Endothelial cell of umbilical vein (primary cell): Measurements from ENCODE around the gene LCE2D. TPM values are rescaled to one million over a fixed set of nuclear protein-coding genes. Genes with fewer than 3 reads are reported as not detected.

Source experiments
- BruUV-seq: library from RNA; stranded (reverse); fragments of 400-500 nt; replicated peaks from 2 replicates; lab custom pipeline; 2021; lab: Mats Ljungman, UMichigan
- CTCF ChIA-PET: fragments of 300-600, 350-600 bp; sonication (Branson Sonifier 250); formaldehyde crosslinking; loops from one replicate; lab custom pipeline; 2021; ENCODE audit warnings: antibody characterized with exemption, inconsistent platforms; lab: Charles Lee
- POLR2A ChIA-PET: fragments of 300-600, 350-600 bp; sonication (Branson Sonifier 250); formaldehyde crosslinking; loops from one replicate; lab custom pipeline; 2021; ENCODE audit warnings: antibody characterized with exemption, inconsistent platforms; lab: Charles Lee
- DNase-seq: peaks from one replicate; pipeline ENCODE4 v3.0.0-alpha.2; 2011; ENCODE audit warnings: low read depth, low spot score
- FAIRE-seq: peaks from 2 replicates; lab custom pipeline; 2011; peaks lifted over from hg19 to GRCh38; lab: Jason Lieb, UNC
- H2AFZ ChIP-seq: 2 replicates; pipeline ENCODE4 v1.6.0; 2012; ENCODE audit warnings: low read depth, low read length, control low read depth, inconsistent platforms
- H3K27ac ChIP-seq: 2 replicates; pipeline ENCODE4 v1.5.1; 2011; ENCODE audit warnings: low read depth, mild to moderate bottlenecking, control low read depth, low read length, moderate library complexity; ENCODE audit not compliant: insufficient read depth
- H3K27me3 ChIP-seq, 2 experiments: 2 replicates each; pipeline versions ENCODE4 v1.6.0 to v1.6.1; 2011; ENCODE audit warnings: low read length in 2 of 2, mixed read lengths in 1 of 2; ENCODE audit not compliant: control insufficient read depth in 2 of 2, insufficient read depth in 2 of 2
- H3K36me3 ChIP-seq, 2 experiments: 2 replicates in 1 of 2; 3 replicates in 1 of 2; pipeline ENCODE4 v1.5.1; 2011; ENCODE audit warnings: low read length in 2 of 2, mild to moderate bottlenecking in 1 of 2, moderate library complexity in 1 of 2; ENCODE audit not compliant: control insufficient read depth in 2 of 2, insufficient read depth in 2 of 2; ENCODE audit errors: extremely low read depth in 1 of 2
- H3K4me1 ChIP-seq: 3 replicates; pipeline ENCODE4 v1.5.1; 2011; ENCODE audit warnings: mild to moderate bottlenecking, low read length; ENCODE audit not compliant: control insufficient read depth, insufficient read depth; ENCODE audit errors: extremely low read depth
- H3K4me2 ChIP-seq: 2 replicates; pipeline ENCODE4 v1.6.1; 2011; ENCODE audit warnings: low read length, control low read depth, mixed read lengths; ENCODE audit not compliant: insufficient read depth
- H3K4me3 ChIP-seq, 3 experiments: fragments of 200-600 bp in 1 of 3; sonication (generic), shearing (Covaris generic) in 1 of 3; replicated peaks in 1 of 3; 2 replicates each; pipeline ENCODE4 v1.5.1; 2011 to 2016; ENCODE audit warnings: control low read depth in 3 of 3, low read length in 3 of 3, mild to moderate bottlenecking in 2 of 3, inconsistent platforms in 1 of 3, low read depth in 1 of 3, moderate library complexity in 1 of 3; ENCODE audit not compliant: insufficient read depth in 1 of 3
- H3K79me2 ChIP-seq: 2 replicates; pipeline ENCODE4 v1.6.0; 2012; ENCODE audit warnings: low read length, inconsistent platforms; ENCODE audit not compliant: control insufficient read depth, insufficient read depth
- H3K9ac ChIP-seq: replicated peaks from 2 replicates; pipeline ENCODE3; 2011; ENCODE audit warnings: low read length, control low read depth; ENCODE audit not compliant: insufficient read depth; ENCODE audit errors: extremely low read depth
- H3K9me1 ChIP-seq: replicated peaks from 3 replicates; pipeline ENCODE4 v1.6.0; 2011; ENCODE audit warnings: mild to moderate bottlenecking, low read length; ENCODE audit not compliant: control insufficient read depth, insufficient read depth; ENCODE audit errors: extremely low read depth
- H3K9me3 ChIP-seq: replicated peaks from 2 replicates; pipeline ENCODE4 v1.5.1; 2012; ENCODE audit warnings: low read length, inconsistent platforms; ENCODE audit not compliant: control insufficient read depth, insufficient read depth
- H4K20me1 ChIP-seq: replicated peaks from 2 replicates; pipeline ENCODE3; 2011; ENCODE audit warnings: mild to moderate bottlenecking, low read length; ENCODE audit not compliant: control insufficient read depth, insufficient read depth; ENCODE audit errors: extremely low read depth
- EZH2 ChIP-seq: IDR thresholded peaks from 2 replicates; pipeline ENCODE4 v1.6.1; 2012; ENCODE audit warnings: borderline replicate concordance, low read depth, mild to moderate bottlenecking, moderate library complexity, low read length, inconsistent platforms; ENCODE audit not compliant: severe bottlenecking
- FOS ChIP-seq: IDR thresholded peaks from 2 replicates; pipeline ENCODE4 v1.6.1; 2011; ENCODE audit warnings: mild to moderate bottlenecking, low read length, moderate library complexity, borderline replicate concordance; ENCODE audit not compliant: insufficient read depth
- GATA2 ChIP-seq: IDR thresholded peaks from 2 replicates; pipeline ENCODE4 v1.7.0; 2011; ENCODE audit warnings: low read depth, mild to moderate bottlenecking, moderate library complexity, mixed read lengths, low read length; ENCODE audit not compliant: insufficient read length, insufficient read depth
- JUN ChIP-seq: IDR thresholded peaks from 2 replicates; pipeline ENCODE4 v1.6.1; 2011; ENCODE audit warnings: borderline replicate concordance, low read depth; ENCODE audit not compliant: insufficient read length, insufficient read depth
- MYC ChIP-seq: IDR thresholded peaks from one replicate; pipeline ENCODE4 v1.6.1; 2011; ENCODE audit warnings: mild to moderate bottlenecking, low read depth, low read length
- POLR2A ChIP-seq: IDR thresholded peaks from 2 replicates; pipeline ENCODE4 v1.6.1; 2012; ENCODE audit warnings: low read depth, mild to moderate bottlenecking, control low read depth, low read length
- POLR2AphosphoS5 ChIP-seq: IDR thresholded peaks from 2 replicates; pipeline ENCODE4 v1.6.1; 2012; ENCODE audit warnings: low read depth, mild to moderate bottlenecking, control low read depth, low read length, moderate library complexity; ENCODE audit not compliant: insufficient read depth
- dilution Hi-C: fragments of 300-500 bp; cut with MboI; formaldehyde crosslinking; loops from one replicate; pipeline ENCODE4 v1.15.0; 2019; ENCODE audit warnings: low sequenced_read_pairs; ENCODE audit not compliant: extremely low pct_ligation_motif_present
- intact Hi-C: fragments of 100-400 bp; cut with micrococcal nuclease; formaldehyde crosslinking; loops from one replicate; pipeline ENCODE4 v1.10.0; 2022
- polyA plus RNA-seq, 4 experiments: library from polyadenylated mRNA; depleted of rRNA in 3 of 4; stranded (reverse) in 3 of 4; unstranded in 1 of 4; fragments of >200 nt; gene quantifications; 2 replicates each; pipeline versions ENCODE4 v1.2.1 to v1.2.3, GENCODE V29; 2011 to 2012; ENCODE audit warnings: missing spikeins in 1 of 4
- total RNA-seq: library from RNA; stranded (reverse); gene quantifications from 2 replicates; pipeline ENCODE4 v1.2.3, GENCODE V29; 2021
- TF ChIP-seq, protein P1 (sequence below): IDR thresholded peaks from 2 replicates; pipeline ENCODE4 v1.6.1; 2011; ENCODE audit not compliant: insufficient read depth, insufficient read length
- TF ChIP-seq, protein P2 (sequence below), 2 donors: IDR thresholded peaks; 1 replicate in 1 of 2; 2 replicates in 1 of 2; pipeline ENCODE4 v1.5.1; 2011; ENCODE audit warnings: low read length in 2 of 2, mild to moderate bottlenecking in 2 of 2, moderate library complexity in 2 of 2, control low read depth in 1 of 2, inconsistent platforms in 1 of 2, low read depth in 1 of 2; ENCODE audit not compliant: insufficient read depth in 1 of 2; ENCODE audit errors: extremely low read depth in 1 of 2

The LCE2D gene
- total and polyA plus RNA-seq, 2 donors (not counting 3 experiments of a cell fraction or from before 2014, with no cell fraction given), result not detected

DNA sequence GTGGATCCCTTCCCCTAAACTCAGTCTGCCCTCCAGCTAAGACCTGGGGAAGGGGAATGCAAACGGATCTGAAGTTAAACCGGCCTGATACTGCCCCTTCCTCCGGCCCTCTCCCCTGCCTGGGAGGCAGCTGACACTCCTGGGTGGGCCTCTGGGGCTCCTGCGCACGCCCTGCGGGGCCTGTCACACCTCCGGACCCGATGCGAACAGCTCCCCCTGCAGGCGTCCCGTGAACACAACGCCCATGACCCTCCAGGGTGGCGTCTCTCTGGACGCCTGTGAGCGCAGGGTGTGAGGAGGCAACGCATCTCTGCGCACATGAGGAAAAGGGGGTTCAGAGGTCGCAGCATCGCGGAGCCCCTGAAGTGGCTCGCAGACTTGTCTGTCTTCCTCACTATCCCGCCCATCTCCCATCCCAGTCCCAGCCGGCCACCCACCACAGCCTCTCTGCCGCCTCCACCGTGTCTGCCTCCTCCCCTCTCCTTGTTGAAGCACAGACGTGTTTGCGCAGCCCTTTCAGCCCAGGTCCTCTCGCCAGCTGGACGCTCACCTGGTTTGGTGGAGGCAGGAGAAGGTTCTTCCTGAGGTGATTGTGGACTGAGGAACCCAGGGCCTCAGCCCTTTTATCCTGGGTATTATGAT lies 39.9 kb upstream of the LCE2D start:
- Histone ChIP-seq H2AFZ (no peak overlapping the region), H3K4me3 (no peak overlapping the region), H4K20me1 (no peaks in the 10 kb centered on the region), H3K4me1 (no peaks in the 10 kb centered on the region), H3K9me1 (no peaks in the 10 kb centered on the region), H3K27ac (no peak overlapping the region), H3K9ac (no peak overlapping the region), H3K79me2 (no peaks in the 10 kb centered on the region), H3K9me3 (peaks cover 2% of the 10 kb centered on the region), H3K27me3 (no peaks in the 10 kb centered on the region), H3K4me2 (no peak overlapping the region), H3K36me3 (no peaks in the 10 kb centered on the region)
- ChIA-PET CTCF (interaction anchor here (1.4 kb wide), 1 partner anchor 13 kb away, joined by 3 read pairs; no protein-coding TSS in a partner anchor), POLR2A (no interaction called here)
- DNase-seq (no peak), FAIRE-seq (no peak)
- intact Hi-C loops, result no loop called here
- BruUV-seq, result no TSS peak
- dilution Hi-C loops, result no loop called here
- TF ChIP-seq POLR2A (no peak), POLR2AphosphoS5 (no peak), FOS (no peak), JUN (no peak), EZH2 (no peak), GATA2 (no peak), MYC (no peak)
- TF ChIP-seq, protein P1, sequence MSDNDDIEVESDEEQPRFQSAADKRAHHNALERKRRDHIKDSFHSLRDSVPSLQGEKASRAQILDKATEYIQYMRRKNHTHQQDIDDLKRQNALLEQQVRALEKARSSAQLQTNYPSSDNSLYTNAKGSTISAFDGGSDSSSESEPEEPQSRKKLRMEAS, result no peak
- TF ChIP-seq, protein P2, sequence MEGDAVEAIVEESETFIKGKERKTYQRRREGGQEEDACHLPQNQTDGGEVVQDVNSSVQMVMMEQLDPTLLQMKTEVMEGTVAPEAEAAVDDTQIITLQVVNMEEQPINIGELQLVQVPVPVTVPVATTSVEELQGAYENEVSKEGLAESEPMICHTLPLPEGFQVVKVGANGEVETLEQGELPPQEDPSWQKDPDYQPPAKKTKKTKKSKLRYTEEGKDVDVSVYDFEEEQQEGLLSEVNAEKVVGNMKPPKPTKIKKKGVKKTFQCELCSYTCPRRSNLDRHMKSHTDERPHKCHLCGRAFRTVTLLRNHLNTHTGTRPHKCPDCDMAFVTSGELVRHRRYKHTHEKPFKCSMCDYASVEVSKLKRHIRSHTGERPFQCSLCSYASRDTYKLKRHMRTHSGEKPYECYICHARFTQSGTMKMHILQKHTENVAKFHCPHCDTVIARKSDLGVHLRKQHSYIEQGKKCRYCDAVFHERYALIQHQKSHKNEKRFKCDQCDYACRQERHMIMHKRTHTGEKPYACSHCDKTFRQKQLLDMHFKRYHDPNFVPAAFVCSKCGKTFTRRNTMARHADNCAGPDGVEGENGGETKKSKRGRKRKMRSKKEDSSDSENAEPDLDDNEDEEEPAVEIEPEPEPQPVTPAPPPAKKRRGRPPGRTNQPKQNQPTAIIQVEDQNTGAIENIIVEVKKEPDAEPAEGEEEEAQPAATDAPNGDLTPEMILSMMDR (IDR thresholded peaks at IDR 0.05; ENCODE audit: extremely low read depth in 1 of 2, insufficient read depth in 1 of 2, low read depth in 1 of 2, low read length in 2 of 2), result no peak
